GM12878 (cell line): Measurements from ENCODE around the gene NEK8. TPM values are rescaled to one million over a fixed set of nuclear protein-coding genes. Genes with fewer than 3 reads are reported as not detected.

Experiments used
- ATAC-seq: fragments of 200-7000 bp; cut with Tn5 transposase; 3 replicates; pipeline ENCODE4 v1.9.1; 2020; ENCODE audit warnings: mild to moderate bottlenecking, moderate library complexity
- BruUV-seq: library from RNA; stranded (reverse); fragments of 400-500 nt; replicated peaks from 2 replicates; lab custom pipeline; 2021; lab: Mats Ljungman, UMichigan
- CTCF ChIA-PET: fragments of 300-600 bp; sonication (Branson Sonifier 250); formaldehyde crosslinking; extraction: SDS; loops from one replicate; lab custom pipeline; 2021; ENCODE audit warnings: inconsistent platforms; lab: Yijun Ruan, JAX
- POLR2A ChIA-PET: fragments of 350-600 bp; formaldehyde crosslinking; extraction: SDS; loops from one replicate; lab custom pipeline; 2021; ENCODE audit warnings: inconsistent platforms; lab: Charles Lee
- RAD21 ChIA-PET: fragments of 300-600 bp; sonication (Branson Sonifier 250); formaldehyde crosslinking; loops from one replicate; lab custom pipeline; 2023; ENCODE audit warnings: antibody characterized with exemption; ENCODE audit not compliant: unreplicated experiment; lab: Charles Lee
- SMC1A ChIA-PET: fragments of 300-600 bp; sonication (Branson Sonifier 250); formaldehyde crosslinking; loops from one replicate; lab custom pipeline; 2023; ENCODE audit not compliant: unreplicated experiment, uncharacterized antibody; lab: Charles Lee
- DNase-seq: peaks from one replicate; pipeline ENCODE4 v3.0.0-alpha.2; 2011; ENCODE audit warnings: low read depth, low spot score
- FAIRE-seq: peaks from 3 replicates; lab custom pipeline; 2011; peaks lifted over from hg19 to GRCh38; lab: Jason Lieb, UNC
- H2AFZ ChIP-seq: 2 replicates; pipeline ENCODE4 v1.6.0; 2011; ENCODE audit warnings: low read depth, low read length, control low read depth; ENCODE audit not compliant: control insufficient read depth
- H3K27ac ChIP-seq: 2 replicates; pipeline ENCODE4 v1.5.1; 2011; ENCODE audit warnings: control low read depth; ENCODE audit not compliant: control insufficient read depth, insufficient read depth
- H3K27me3 ChIP-seq, 2 experiments: replicated peaks in 1 of 2; 2 replicates each; pipeline versions ENCODE4 v1.6.0 to v1.6.1; 2011; ENCODE audit warnings: low read length in 1 of 2; ENCODE audit not compliant: control insufficient read depth in 2 of 2, insufficient read depth in 2 of 2
- H3K36me3 ChIP-seq, 2 experiments: 2 replicates each; pipeline ENCODE4 v1.5.1; 2011; ENCODE audit warnings: low read length in 1 of 2; ENCODE audit not compliant: control insufficient read depth in 2 of 2, insufficient read depth in 2 of 2
- H3K4me1 ChIP-seq: 2 replicates; pipeline ENCODE4 v1.6.1; 2011; ENCODE audit warnings: mild to moderate bottlenecking, low read length, moderate library complexity, mixed read lengths; ENCODE audit not compliant: control insufficient read depth, insufficient read depth
- H3K4me2 ChIP-seq: 2 replicates; pipeline ENCODE4 v1.6.0; 2011; ENCODE audit warnings: control low read depth; ENCODE audit not compliant: control insufficient read depth, insufficient read depth
- H3K4me3 ChIP-seq: fragments of 200-600 bp; sonication (generic); 2 replicates; pipeline ENCODE4 v1.5.1; 2016
- H3K79me2 ChIP-seq: 2 replicates; pipeline ENCODE4 v1.6.0; 2011; ENCODE audit warnings: low read length; ENCODE audit not compliant: control insufficient read depth, insufficient read depth
- H3K9ac ChIP-seq: 2 replicates; pipeline ENCODE4 v1.8.0; 2011; ENCODE audit warnings: low read length, control low read depth, mixed read lengths; ENCODE audit not compliant: control insufficient read depth, insufficient read depth
- H3K9me3 ChIP-seq: replicated peaks from 3 replicates; pipeline ENCODE4 v1.5.1; 2011; ENCODE audit warnings: mild to moderate bottlenecking, low read length; ENCODE audit not compliant: control insufficient read depth, insufficient read depth
- H4K20me1 ChIP-seq: 2 replicates; pipeline ENCODE4 v1.6.0; 2011; ENCODE audit not compliant: control insufficient read depth, insufficient read depth
- ASH2L ChIP-seq: fragments of 300-600, 200-600 bp; sonication (generic); IDR thresholded peaks from 2 replicates; pipeline ENCODE4 v1.6.1; 2017; ENCODE audit warnings: low read depth, mild to moderate bottlenecking, borderline replicate concordance
- ETV6 ChIP-seq, 2 experiments: fragments of 450-650 bp in 1 of 2; IDR thresholded peaks in 1 of 2; conservative IDR thresholded peaks in 1 of 2; 2 replicates each; pipeline ENCODE4 v1.6.1; 2014; ENCODE audit warnings: antibody characterized with exemption in 1 of 2, borderline replicate concordance in 1 of 2, low read depth in 1 of 2, mild to moderate bottlenecking in 1 of 2, moderate library complexity in 1 of 2
- NR2C1 ChIP-seq: fragments of 450-650 bp; IDR thresholded peaks from 2 replicates; pipeline ENCODE4 v1.6.1; 2017; ENCODE audit warnings: antibody characterized with exemption, mild to moderate bottlenecking, moderate library complexity
- RFX5 ChIP-seq: IDR thresholded peaks from 2 replicates; pipeline ENCODE4 v1.6.1; 2011; ENCODE audit warnings: low read depth, low read length, improper control_type of control experiment
- STAT1 ChIP-seq: fragments of 450-650 bp; conservative IDR thresholded peaks from 2 replicates; pipeline ENCODE4 v1.6.1; 2014; ENCODE audit warnings: antibody characterized with exemption, mild to moderate bottlenecking
- ZSCAN29 ChIP-seq: fragments of 450-650 bp; IDR thresholded peaks from 2 replicates; pipeline ENCODE4 v1.6.1; 2017; ENCODE audit warnings: mild to moderate bottlenecking, moderate library complexity
- WGBS: methylation state at CpG from one replicate; pipeline ENCODE4 v1.1.6; 2016; ENCODE audit warnings: low lambda C conversion rate; ENCODE audit not compliant: insufficient replicate concordance, insufficient coverage; ENCODE audit errors: missing lambda C conversion rate; 5-methylcytosine and 5-hydroxymethylcytosine counted together
- in situ Hi-C: fragments of 300-500 bp; cut with MboI; formaldehyde crosslinking; loops from 9 replicates; pipeline ENCODE4 v1.14.3; 2018; ENCODE audit warnings: mixed read lengths
- intact Hi-C: fragments of 100-400 bp; cut with micrococcal nuclease; formaldehyde crosslinking; loops from one replicate; pipeline ENCODE4 v1.14.2; 2022; ENCODE audit not compliant: unreplicated experiment
- polyA plus RNA-seq, 11 experiments: library from polyadenylated mRNA; depleted of rRNA in 4 of 11; unstranded in 6 of 11; stranded (reverse) in 5 of 11; fragments of >200 nt; fragmentation: Nextera tagmentation in 4 of 11; fragmentation: Illumina TruSeq in 1 of 11; extraction: Ambion mirVana in 4 of 11; extraction: Trizol in 1 of 11; gene quantifications; 1 replicate in 1 of 11; 2 replicates in 10 of 11; pipeline versions ENCODE4 v1.2.1 to v1.2.3, GENCODE V29; 2011 to 2016; ENCODE audit warnings: inconsistent platforms in 2 of 11, missing spikeins in 2 of 11, low read depth in 1 of 11
- total RNA-seq, 4 experiments: library from RNA; depleted of rRNA in 3 of 4; stranded (reverse); fragments of >200 nt in 3 of 4; fragmentation: Illumina TruSeq in 1 of 4; extraction: Trizol in 1 of 4; gene quantifications; 2 replicates each; pipeline versions ENCODE4 v1.2.1 to v1.2.3, GENCODE V29; 2013 to 2021
- TF ChIP-seq, protein P1 (sequence below): fragments of 450-650 bp; formaldehyde crosslinking; IDR thresholded peaks from 2 replicates; pipeline ENCODE4 v1.4.0; 2022; ENCODE audit warnings: mild to moderate bottlenecking, moderate library complexity

Gene NEK8
- total and polyA plus RNA-seq, 10 of the 15 experiments (the other 5 are each of a cell fraction or from before 2014, with no cell fraction given): 2.3 to 14.3 (median 9.4) TPM

DNA sequence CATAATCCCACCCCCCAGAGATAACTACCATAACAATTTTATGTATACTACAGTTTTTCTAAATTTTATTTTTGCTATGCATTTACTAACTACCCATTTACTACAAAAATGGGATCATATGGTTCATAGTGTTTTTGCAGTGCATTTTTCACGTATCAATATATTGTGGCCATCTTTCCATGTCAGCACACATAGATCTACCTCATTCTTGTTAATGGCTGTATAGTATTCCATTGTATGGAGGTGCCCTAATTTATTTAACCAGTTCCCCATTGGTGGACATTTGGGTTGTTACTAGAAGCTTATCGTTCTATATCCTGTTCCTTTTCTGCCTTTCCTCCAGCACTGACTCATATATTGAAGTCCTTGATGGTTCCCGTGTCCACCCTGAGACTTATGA is 39.6 kb upstream of the NEK8 start:
- intact Hi-C loops: no loop called here
- Histone ChIP-seq H4K20me1 (no peaks in the 10 kb centered on the region; the same call in 1 of the 2 replicates), H3K4me1 (no peaks in the 10 kb centered on the region), H3K9me3 (no peaks in the 10 kb centered on the region), H3K4me2 (no peak overlapping the region), H3K27ac (no peak overlapping the region), H3K27me3 (no peaks in the 10 kb centered on the region), H3K4me3 (no peak overlapping the region), H3K9ac (no peak overlapping the region), H2AFZ (no peak overlapping the region), H3K36me3 (peaks cover 30 to 54% of the 10 kb centered on the region in 2 experiments), H3K79me2 (no peaks in the 10 kb centered on the region)
- SMC1A ChIA-PET: interaction anchor here (0.9 kb wide), 1 partner anchor 11 kb away, joined by 3 read pairs; no protein-coding TSS in a partner anchor
- no TSS peak for BruUV-seq
- POLR2A ChIA-PET: no interaction called here
- FAIRE-seq (no peak), ATAC-seq (no peak), DNase-seq (no peak)
- 97% methylated on average over 3 of the region's 3 CpGs for WGBS
- in situ Hi-C loops: no loop called here
- RAD21 ChIA-PET: no interaction called here
- CTCF ChIA-PET: interaction anchor here (1.1 kb wide), 1 partner anchor 45 kb away, joined by 3 read pairs; no protein-coding TSS in a partner anchor
- TF ChIP-seq RFX5 (no peak), NR2C1 (no peak), ETV6 (conservative IDR thresholded peaks at IDR 0.05 in 1 of 2, IDR thresholded peaks at IDR 0.05 in 1 of 2; ENCODE audit: borderline replicate concordance in 1 of 2, low read depth in 1 of 2) (no peak), ASH2L (no peak), STAT1 (no peak), ZSCAN29 (no peak)
- TF ChIP-seq, protein P1, sequence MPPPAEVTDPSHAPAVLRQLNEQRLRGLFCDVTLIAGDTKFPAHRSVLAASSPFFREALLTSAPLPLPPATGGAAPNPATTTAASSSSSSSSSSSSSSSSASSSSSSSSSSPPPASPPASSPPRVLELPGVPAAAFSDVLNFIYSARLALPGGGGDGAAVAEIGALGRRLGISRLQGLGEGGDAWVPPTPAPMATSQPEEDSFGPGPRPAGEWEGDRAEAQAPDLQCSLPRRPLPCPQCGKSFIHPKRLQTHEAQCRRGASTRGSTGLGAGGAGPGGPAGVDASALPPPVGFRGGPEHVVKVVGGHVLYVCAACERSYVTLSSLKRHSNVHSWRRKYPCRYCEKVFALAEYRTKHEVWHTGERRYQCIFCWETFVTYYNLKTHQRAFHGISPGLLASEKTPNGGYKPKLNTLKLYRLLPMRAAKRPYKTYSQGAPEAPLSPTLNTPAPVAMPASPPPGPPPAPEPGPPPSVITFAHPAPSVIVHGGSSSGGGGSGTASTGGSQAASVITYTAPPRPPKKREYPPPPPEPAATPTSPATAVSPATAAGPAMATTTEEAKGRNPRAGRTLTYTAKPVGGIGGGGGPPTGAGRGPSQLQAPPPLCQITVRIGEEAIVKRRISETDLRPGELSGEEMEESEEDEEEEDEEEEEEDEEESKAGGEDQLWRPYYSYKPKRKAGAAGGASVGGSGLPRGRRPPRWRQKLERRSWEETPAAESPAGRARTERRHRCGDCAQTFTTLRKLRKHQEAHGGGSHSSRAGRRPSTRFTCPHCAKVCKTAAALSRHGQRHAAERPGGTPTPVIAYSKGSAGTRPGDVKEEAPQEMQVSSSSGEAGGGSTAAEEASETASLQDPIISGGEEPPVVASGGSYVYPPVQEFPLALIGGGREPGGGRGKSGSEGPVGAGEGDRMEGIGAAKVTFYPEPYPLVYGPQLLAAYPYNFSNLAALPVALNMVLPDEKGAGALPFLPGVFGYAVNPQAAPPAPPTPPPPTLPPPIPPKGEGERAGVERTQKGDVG (CRISPR knock-in tag): no peak
